Spleen (tissue), 7 donors: ENCODE measurements around the gene DDX31.

ENCODE experiments used
- POLR2A ChIP-seq, 3 donors: fragments of 450-650 bp; IDR thresholded peaks; one replicate each; pipeline ENCODE4 v1.5.1; 2017; ENCODE audit warnings: antibody characterized with exemption in 3 of 3, mild to moderate bottlenecking in 1 of 3
- POLR2AphosphoS5 ChIP-seq, 3 donors: sonication (generic); formaldehyde crosslinking; IDR thresholded peaks; one replicate each; pipeline ENCODE4 v1.5.1; 2017; ENCODE audit warnings: antibody characterized with exemption in 3 of 3
- TF ChIP-seq, protein P1 (sequence below), 11 experiments: fragments of 200-600 bp in 7 of 11; fragments of 450-650 bp in 4 of 11; sonication (generic) in 4 of 11; IDR thresholded peaks in 8 of 11; conservative IDR thresholded peaks in 3 of 11; 1 replicate in 7 of 11; 2 replicates in 4 of 11; pipeline versions ENCODE4 v1.4.0 to v1.8.0; 2016 to 2021; ENCODE audit warnings: antibody characterized with exemption in 11 of 11, inconsistent platforms in 4 of 11, mild to moderate bottlenecking in 1 of 11
- donor health status: DM: no; HTN: no; CAD: no; lungs with moderate emphysema.
- donor health status: DM: no; HTN: no; CAD: no.
- donor health status: DM: no; HTN: no; CAD: no.

DNA sequence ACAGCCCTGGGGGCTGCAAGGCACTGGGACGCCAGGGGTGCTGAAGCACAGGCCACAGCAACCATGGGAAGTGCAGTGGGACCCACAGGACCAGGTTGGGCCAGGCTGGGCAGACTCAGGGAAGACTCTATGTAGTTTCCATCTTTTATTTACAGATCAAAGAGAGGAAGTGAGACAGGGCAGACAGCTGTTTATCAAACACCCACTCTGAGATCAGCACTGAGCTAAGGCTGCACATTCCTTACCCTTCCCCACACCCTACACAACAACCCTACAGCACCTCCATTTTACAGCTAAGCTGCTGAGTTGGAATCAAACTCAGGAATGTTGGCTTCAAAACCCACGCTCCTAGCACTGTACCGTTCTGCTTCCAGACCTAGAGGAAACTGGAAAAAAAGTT lies 67.6 kb downstream of the DDX31 start:
- TF ChIP-seq, protein P1, sequence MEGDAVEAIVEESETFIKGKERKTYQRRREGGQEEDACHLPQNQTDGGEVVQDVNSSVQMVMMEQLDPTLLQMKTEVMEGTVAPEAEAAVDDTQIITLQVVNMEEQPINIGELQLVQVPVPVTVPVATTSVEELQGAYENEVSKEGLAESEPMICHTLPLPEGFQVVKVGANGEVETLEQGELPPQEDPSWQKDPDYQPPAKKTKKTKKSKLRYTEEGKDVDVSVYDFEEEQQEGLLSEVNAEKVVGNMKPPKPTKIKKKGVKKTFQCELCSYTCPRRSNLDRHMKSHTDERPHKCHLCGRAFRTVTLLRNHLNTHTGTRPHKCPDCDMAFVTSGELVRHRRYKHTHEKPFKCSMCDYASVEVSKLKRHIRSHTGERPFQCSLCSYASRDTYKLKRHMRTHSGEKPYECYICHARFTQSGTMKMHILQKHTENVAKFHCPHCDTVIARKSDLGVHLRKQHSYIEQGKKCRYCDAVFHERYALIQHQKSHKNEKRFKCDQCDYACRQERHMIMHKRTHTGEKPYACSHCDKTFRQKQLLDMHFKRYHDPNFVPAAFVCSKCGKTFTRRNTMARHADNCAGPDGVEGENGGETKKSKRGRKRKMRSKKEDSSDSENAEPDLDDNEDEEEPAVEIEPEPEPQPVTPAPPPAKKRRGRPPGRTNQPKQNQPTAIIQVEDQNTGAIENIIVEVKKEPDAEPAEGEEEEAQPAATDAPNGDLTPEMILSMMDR (IDR thresholded peaks at IDR 0.05 in 8 of 11, conservative IDR thresholded peaks at IDR 0.05 in 3 of 11): no peak
- no peak for TF ChIP-seq POLR2A (IDR thresholded peaks at IDR 0.05)
- no peak for TF ChIP-seq POLR2AphosphoS5 (IDR thresholded peaks at IDR 0.05)
